Endothelial cell of umbilical vein (primary cell): ENCODE measurements around the gene LSMEM2. TPM values are rescaled to one million over a fixed set of nuclear protein-coding genes. Genes with fewer than 3 reads are reported as not detected.

Experiments
- BruUV-seq: library from RNA; stranded (reverse); fragments of 400-500 nt; replicated peaks from 2 replicates; lab custom pipeline; 2021; lab: Mats Ljungman, UMichigan
- CTCF ChIA-PET: fragments of 300-600, 350-600 bp; sonication (Branson Sonifier 250); formaldehyde crosslinking; loops from one replicate; lab custom pipeline; 2021; ENCODE audit warnings: antibody characterized with exemption, inconsistent platforms; lab: Charles Lee
- POLR2A ChIA-PET: fragments of 300-600, 350-600 bp; sonication (Branson Sonifier 250); formaldehyde crosslinking; loops from one replicate; lab custom pipeline; 2021; ENCODE audit warnings: antibody characterized with exemption, inconsistent platforms; lab: Charles Lee
- DNase-seq: peaks from one replicate; pipeline ENCODE4 v3.0.0-alpha.2; 2011; ENCODE audit warnings: low read depth, low spot score
- FAIRE-seq: peaks from 2 replicates; lab custom pipeline; 2011; peaks lifted over from hg19 to GRCh38; lab: Jason Lieb, UNC
- H2AFZ ChIP-seq: 2 replicates; pipeline ENCODE4 v1.6.0; 2012; ENCODE audit warnings: low read depth, low read length, control low read depth, inconsistent platforms
- H3K27ac ChIP-seq: 2 replicates; pipeline ENCODE4 v1.5.1; 2011; ENCODE audit warnings: low read depth, mild to moderate bottlenecking, control low read depth, low read length, moderate library complexity; ENCODE audit not compliant: insufficient read depth
- H3K27me3 ChIP-seq, 2 experiments: 2 replicates each; pipeline versions ENCODE4 v1.6.0 to v1.6.1; 2011; ENCODE audit warnings: low read length in 2 of 2, mixed read lengths in 1 of 2; ENCODE audit not compliant: control insufficient read depth in 2 of 2, insufficient read depth in 2 of 2
- H3K36me3 ChIP-seq, 2 experiments: 2 replicates in 1 of 2; 3 replicates in 1 of 2; pipeline ENCODE4 v1.5.1; 2011; ENCODE audit warnings: low read length in 2 of 2, mild to moderate bottlenecking in 1 of 2, moderate library complexity in 1 of 2; ENCODE audit not compliant: control insufficient read depth in 2 of 2, insufficient read depth in 2 of 2; ENCODE audit errors: extremely low read depth in 1 of 2
- H3K4me1 ChIP-seq: 3 replicates; pipeline ENCODE4 v1.5.1; 2011; ENCODE audit warnings: mild to moderate bottlenecking, low read length; ENCODE audit not compliant: control insufficient read depth, insufficient read depth; ENCODE audit errors: extremely low read depth
- H3K4me2 ChIP-seq: 2 replicates; pipeline ENCODE4 v1.6.1; 2011; ENCODE audit warnings: low read length, control low read depth, mixed read lengths; ENCODE audit not compliant: insufficient read depth
- H3K4me3 ChIP-seq, 3 experiments: fragments of 200-600 bp in 1 of 3; sonication (generic), shearing (Covaris generic) in 1 of 3; replicated peaks in 1 of 3; 2 replicates each; pipeline ENCODE4 v1.5.1; 2011 to 2016; ENCODE audit warnings: control low read depth in 3 of 3, low read length in 3 of 3, mild to moderate bottlenecking in 2 of 3, inconsistent platforms in 1 of 3, low read depth in 1 of 3, moderate library complexity in 1 of 3; ENCODE audit not compliant: insufficient read depth in 1 of 3
- H3K79me2 ChIP-seq: 2 replicates; pipeline ENCODE4 v1.6.0; 2012; ENCODE audit warnings: low read length, inconsistent platforms; ENCODE audit not compliant: control insufficient read depth, insufficient read depth
- H3K9ac ChIP-seq: replicated peaks from 2 replicates; pipeline ENCODE3; 2011; ENCODE audit warnings: low read length, control low read depth; ENCODE audit not compliant: insufficient read depth; ENCODE audit errors: extremely low read depth
- H3K9me1 ChIP-seq: replicated peaks from 3 replicates; pipeline ENCODE4 v1.6.0; 2011; ENCODE audit warnings: mild to moderate bottlenecking, low read length; ENCODE audit not compliant: control insufficient read depth, insufficient read depth; ENCODE audit errors: extremely low read depth
- H3K9me3 ChIP-seq: replicated peaks from 2 replicates; pipeline ENCODE4 v1.5.1; 2012; ENCODE audit warnings: low read length, inconsistent platforms; ENCODE audit not compliant: control insufficient read depth, insufficient read depth
- H4K20me1 ChIP-seq: replicated peaks from 2 replicates; pipeline ENCODE3; 2011; ENCODE audit warnings: mild to moderate bottlenecking, low read length; ENCODE audit not compliant: control insufficient read depth, insufficient read depth; ENCODE audit errors: extremely low read depth
- EZH2 ChIP-seq: IDR thresholded peaks from 2 replicates; pipeline ENCODE4 v1.6.1; 2012; ENCODE audit warnings: borderline replicate concordance, low read depth, mild to moderate bottlenecking, moderate library complexity, low read length, inconsistent platforms; ENCODE audit not compliant: severe bottlenecking
- FOS ChIP-seq: IDR thresholded peaks from 2 replicates; pipeline ENCODE4 v1.6.1; 2011; ENCODE audit warnings: mild to moderate bottlenecking, low read length, moderate library complexity, borderline replicate concordance; ENCODE audit not compliant: insufficient read depth
- GATA2 ChIP-seq: IDR thresholded peaks from 2 replicates; pipeline ENCODE4 v1.7.0; 2011; ENCODE audit warnings: low read depth, mild to moderate bottlenecking, moderate library complexity, mixed read lengths, low read length; ENCODE audit not compliant: insufficient read length, insufficient read depth
- JUN ChIP-seq: IDR thresholded peaks from 2 replicates; pipeline ENCODE4 v1.6.1; 2011; ENCODE audit warnings: borderline replicate concordance, low read depth; ENCODE audit not compliant: insufficient read length, insufficient read depth
- MYC ChIP-seq: IDR thresholded peaks from one replicate; pipeline ENCODE4 v1.6.1; 2011; ENCODE audit warnings: mild to moderate bottlenecking, low read depth, low read length
- POLR2A ChIP-seq: IDR thresholded peaks from 2 replicates; pipeline ENCODE4 v1.6.1; 2012; ENCODE audit warnings: low read depth, mild to moderate bottlenecking, control low read depth, low read length
- POLR2AphosphoS5 ChIP-seq: IDR thresholded peaks from 2 replicates; pipeline ENCODE4 v1.6.1; 2012; ENCODE audit warnings: low read depth, mild to moderate bottlenecking, control low read depth, low read length, moderate library complexity; ENCODE audit not compliant: insufficient read depth
- dilution Hi-C: fragments of 300-500 bp; cut with MboI; formaldehyde crosslinking; loops from one replicate; pipeline ENCODE4 v1.15.0; 2019; ENCODE audit warnings: low sequenced_read_pairs; ENCODE audit not compliant: extremely low pct_ligation_motif_present
- intact Hi-C: fragments of 100-400 bp; cut with micrococcal nuclease; formaldehyde crosslinking; loops from one replicate; pipeline ENCODE4 v1.10.0; 2022
- polyA plus RNA-seq, 4 experiments: library from polyadenylated mRNA; depleted of rRNA in 3 of 4; stranded (reverse) in 3 of 4; unstranded in 1 of 4; fragments of >200 nt; gene quantifications; 2 replicates each; pipeline versions ENCODE4 v1.2.1 to v1.2.3, GENCODE V29; 2011 to 2012; ENCODE audit warnings: missing spikeins in 1 of 4
- total RNA-seq: library from RNA; stranded (reverse); gene quantifications from 2 replicates; pipeline ENCODE4 v1.2.3, GENCODE V29; 2021
- TF ChIP-seq, protein P1 (sequence below), 2 donors: IDR thresholded peaks; 1 replicate in 1 of 2; 2 replicates in 1 of 2; pipeline ENCODE4 v1.5.1; 2011; ENCODE audit warnings: low read length in 2 of 2, mild to moderate bottlenecking in 2 of 2, moderate library complexity in 2 of 2, control low read depth in 1 of 2, inconsistent platforms in 1 of 2, low read depth in 1 of 2; ENCODE audit not compliant: insufficient read depth in 1 of 2; ENCODE audit errors: extremely low read depth in 1 of 2
- TF ChIP-seq, protein P2 (sequence below): IDR thresholded peaks from 2 replicates; pipeline ENCODE4 v1.6.1; 2011; ENCODE audit not compliant: insufficient read depth, insufficient read length

LSMEM2 gene
- total and polyA plus RNA-seq, 2 donors (not counting 3 experiments of a cell fraction or from before 2014, with no cell fraction given): not detected

DNA sequence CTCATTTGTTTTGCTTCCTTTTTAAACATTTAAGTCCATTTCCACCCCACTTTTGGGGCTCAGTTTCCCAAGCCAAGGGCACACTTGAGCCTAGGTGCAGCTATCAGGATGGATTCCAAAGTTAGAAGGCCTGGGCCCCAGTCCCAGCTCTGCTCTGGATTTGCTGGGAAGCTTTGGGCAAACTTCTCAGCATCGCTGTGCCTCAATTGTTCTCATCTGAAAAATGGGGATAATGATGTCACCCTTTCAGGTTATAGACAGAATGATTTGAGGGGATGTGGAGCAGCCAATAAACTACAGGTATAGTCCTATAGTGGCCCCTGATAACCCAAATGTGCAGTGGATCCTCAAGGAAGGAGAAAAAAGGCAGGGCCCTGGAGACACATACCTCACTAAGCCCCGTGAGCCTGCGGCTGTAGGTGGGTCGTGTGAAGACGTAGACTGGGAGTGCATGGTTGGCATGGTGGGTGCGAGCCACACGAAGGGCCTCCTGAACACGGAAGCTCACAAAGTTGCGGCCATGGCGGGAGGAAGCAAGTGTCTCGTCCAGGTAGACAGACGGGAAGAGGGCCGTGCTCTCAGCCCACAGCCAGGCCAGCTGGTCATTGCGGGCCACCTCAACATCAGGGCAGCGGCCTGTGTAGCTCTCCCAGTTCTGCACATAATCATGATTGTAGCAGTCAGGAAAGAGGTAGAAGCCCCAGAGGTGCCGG lies 40.5 kb downstream of the LSMEM2 start:
- H3K9ac ChIP-seq: no peak overlapping the region
- no TSS peak for BruUV-seq
- dilution Hi-C loops: no loop called here

More for the DNA sequence above, 40.5 kb downstream of the LSMEM2 start:
- Histone ChIP-seq H3K4me1 (peaks cover 62% of the 10 kb centered on the region), H3K36me3 (peaks cover 17 to 46% of the 10 kb centered on the region in 2 experiments), H3K27ac (no peak overlapping the region), H3K4me3 (peak overlapping the region in 2 of 3 experiments; percentile 89), H3K4me2 (peak overlapping the region; percentile 69), H3K9me3 (no peaks in the 10 kb centered on the region), H4K20me1 (no peaks in the 10 kb centered on the region), H2AFZ (no peak overlapping the region), H3K27me3 (no peaks in the 10 kb centered on the region), H3K79me2 (peaks cover 52% of the 10 kb centered on the region), H3K9me1 (no peaks in the 10 kb centered on the region)
- ChIA-PET POLR2A (interaction anchor here (0.6 to 1.2 kb wide), 2 partner anchors 9 to 56 kb away, joined by 3 to 7 read pairs; partner anchors contain the start of gene TUSC2), CTCF (interaction anchor here (1.2 to 1.7 kb wide), 2 partner anchors 9 to 16 kb away, joined by 3 to 4 read pairs; partner anchors contain the start of genes HYAL1 and TUSC2)
- no peak for DNase-seq
- TF ChIP-seq, protein P1, sequence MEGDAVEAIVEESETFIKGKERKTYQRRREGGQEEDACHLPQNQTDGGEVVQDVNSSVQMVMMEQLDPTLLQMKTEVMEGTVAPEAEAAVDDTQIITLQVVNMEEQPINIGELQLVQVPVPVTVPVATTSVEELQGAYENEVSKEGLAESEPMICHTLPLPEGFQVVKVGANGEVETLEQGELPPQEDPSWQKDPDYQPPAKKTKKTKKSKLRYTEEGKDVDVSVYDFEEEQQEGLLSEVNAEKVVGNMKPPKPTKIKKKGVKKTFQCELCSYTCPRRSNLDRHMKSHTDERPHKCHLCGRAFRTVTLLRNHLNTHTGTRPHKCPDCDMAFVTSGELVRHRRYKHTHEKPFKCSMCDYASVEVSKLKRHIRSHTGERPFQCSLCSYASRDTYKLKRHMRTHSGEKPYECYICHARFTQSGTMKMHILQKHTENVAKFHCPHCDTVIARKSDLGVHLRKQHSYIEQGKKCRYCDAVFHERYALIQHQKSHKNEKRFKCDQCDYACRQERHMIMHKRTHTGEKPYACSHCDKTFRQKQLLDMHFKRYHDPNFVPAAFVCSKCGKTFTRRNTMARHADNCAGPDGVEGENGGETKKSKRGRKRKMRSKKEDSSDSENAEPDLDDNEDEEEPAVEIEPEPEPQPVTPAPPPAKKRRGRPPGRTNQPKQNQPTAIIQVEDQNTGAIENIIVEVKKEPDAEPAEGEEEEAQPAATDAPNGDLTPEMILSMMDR (IDR thresholded peaks at IDR 0.05; ENCODE audit: extremely low read depth in 1 of 2, insufficient read depth in 1 of 2, low read depth in 1 of 2, low read length in 2 of 2): no peak
- TF ChIP-seq POLR2A (no peak), EZH2 (no peak), GATA2 (no peak), POLR2AphosphoS5 (no peak), MYC (no peak), JUN (no peak), FOS (no peak)
- TF ChIP-seq, protein P2, sequence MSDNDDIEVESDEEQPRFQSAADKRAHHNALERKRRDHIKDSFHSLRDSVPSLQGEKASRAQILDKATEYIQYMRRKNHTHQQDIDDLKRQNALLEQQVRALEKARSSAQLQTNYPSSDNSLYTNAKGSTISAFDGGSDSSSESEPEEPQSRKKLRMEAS: no peak
- no peak for FAIRE-seq
- intact Hi-C loops: no loop called here
